HG02938 (cell line): Measurements from ENCODE around the gene BPIFB2.

Experiments used
- ATAC-seq: cut with Tn5 transposase; IDR thresholded peaks from one replicate; pipeline ENCODE4 v1.9.1; 2021; ENCODE audit warnings: mild to moderate bottlenecking, moderate library complexity; ENCODE audit not compliant: unreplicated experiment

Gene BPIFB2

GRCh38 chr20:32984196-32984595 lies 23.3 kb upstream of the BPIFB2 start:
- ATAC-seq: no peak

- ATAC-seq: no peak
Observed at GRCh38 chr20:32984631-32985354, 22.7 kb upstream of the BPIFB2 start.

- no peak for ATAC-seq
Observed at GRCh38 chr20:32985596-32985995, 21.9 kb upstream of the BPIFB2 start.

GRCh38 chr20:32986331-32986966 lies 21.1 kb upstream of the BPIFB2 start:
- ATAC-seq: no peak

GRCh38 chr20:32987044-32987825 lies 20.3 kb upstream of the BPIFB2 start:
- no peak for ATAC-seq

GRCh38 chr20:32988008-32988407 lies 19.5 kb upstream of the BPIFB2 start:
- no peak for ATAC-seq

GRCh38 chr20:32989507-32990283 lies 17.8 kb upstream of the BPIFB2 start:
- no peak for ATAC-seq

GRCh38 chr20:32990426-32990825 lies 17.1 kb upstream of the BPIFB2 start:
- no peak for ATAC-seq

GRCh38 chr20:32991383-32991782 lies 16.1 kb upstream of the BPIFB2 start:
- no peak for ATAC-seq

GRCh38 chr20:32991792-32992641 lies 15.5 kb upstream of the BPIFB2 start:
- no peak for ATAC-seq

- no peak for ATAC-seq
Observed at GRCh38 chr20:32993496-32994050, 13.9 kb upstream of the BPIFB2 start.

GRCh38 chr20:32995802-32996201 lies 11.7 kb upstream of the BPIFB2 start:
- ATAC-seq: no peak

GRCh38 chr20:32997431-32997830 lies 10.1 kb upstream of the BPIFB2 start:
- no peak for ATAC-seq

GRCh38 chr20:32999603-33000250 lies 7.8 kb upstream of the BPIFB2 start:
- no peak for ATAC-seq

GRCh38 chr20:33000802-33001466 lies 6.6 kb upstream of the BPIFB2 start:
- ATAC-seq: no peak

- ATAC-seq: no peak
Observed at GRCh38 chr20:33002087-33002808, 5.3 kb upstream of the BPIFB2 start.

GRCh38 chr20:33004141-33004751 lies 3.3 kb upstream of the BPIFB2 start, which contains the start of gene SUN5:
TSS of gene SUN5 (minus strand) at chr20:33004433. CDS start at chr20:33004340, 93 bp downstream.
- ATAC-seq: no peak

- ATAC-seq: no peak
Observed at GRCh38 chr20:33005132-33005566, 2.4 kb upstream of the BPIFB2 start.
